Endothelial cell of umbilical vein (primary cell): ENCODE data around the gene DUSP10. TPM values are rescaled to one million over a fixed set of nuclear protein-coding genes. Genes with fewer than 3 reads are reported as not detected.

Experiments
- BruUV-seq: library from RNA; stranded (reverse); fragments of 400-500 nt; replicated peaks from 2 replicates; lab custom pipeline; 2021; lab: Mats Ljungman, UMichigan
- CTCF ChIA-PET: fragments of 300-600, 350-600 bp; sonication (Branson Sonifier 250); formaldehyde crosslinking; loops from one replicate; lab custom pipeline; 2021; ENCODE audit warnings: antibody characterized with exemption, inconsistent platforms; lab: Charles Lee
- POLR2A ChIA-PET: fragments of 300-600, 350-600 bp; sonication (Branson Sonifier 250); formaldehyde crosslinking; loops from one replicate; lab custom pipeline; 2021; ENCODE audit warnings: antibody characterized with exemption, inconsistent platforms; lab: Charles Lee
- DNase-seq: peaks from one replicate; pipeline ENCODE4 v3.0.0-alpha.2; 2011; ENCODE audit warnings: low read depth, low spot score
- FAIRE-seq: peaks from 2 replicates; lab custom pipeline; 2011; peaks lifted over from hg19 to GRCh38; lab: Jason Lieb, UNC
- H2AFZ ChIP-seq: 2 replicates; pipeline ENCODE4 v1.6.0; 2012; ENCODE audit warnings: low read depth, low read length, control low read depth, inconsistent platforms
- H3K27ac ChIP-seq: 2 replicates; pipeline ENCODE4 v1.5.1; 2011; ENCODE audit warnings: low read depth, mild to moderate bottlenecking, control low read depth, low read length, moderate library complexity; ENCODE audit not compliant: insufficient read depth
- H3K27me3 ChIP-seq, 2 experiments: 2 replicates each; pipeline versions ENCODE4 v1.6.0 to v1.6.1; 2011; ENCODE audit warnings: low read length in 2 of 2, mixed read lengths in 1 of 2; ENCODE audit not compliant: control insufficient read depth in 2 of 2, insufficient read depth in 2 of 2
- H3K36me3 ChIP-seq, 2 experiments: 2 replicates in 1 of 2; 3 replicates in 1 of 2; pipeline ENCODE4 v1.5.1; 2011; ENCODE audit warnings: low read length in 2 of 2, mild to moderate bottlenecking in 1 of 2, moderate library complexity in 1 of 2; ENCODE audit not compliant: control insufficient read depth in 2 of 2, insufficient read depth in 2 of 2; ENCODE audit errors: extremely low read depth in 1 of 2
- H3K4me1 ChIP-seq: 3 replicates; pipeline ENCODE4 v1.5.1; 2011; ENCODE audit warnings: mild to moderate bottlenecking, low read length; ENCODE audit not compliant: control insufficient read depth, insufficient read depth; ENCODE audit errors: extremely low read depth
- H3K4me2 ChIP-seq: 2 replicates; pipeline ENCODE4 v1.6.1; 2011; ENCODE audit warnings: low read length, control low read depth, mixed read lengths; ENCODE audit not compliant: insufficient read depth
- H3K4me3 ChIP-seq, 3 experiments: fragments of 200-600 bp in 1 of 3; sonication (generic), shearing (Covaris generic) in 1 of 3; replicated peaks in 1 of 3; 2 replicates each; pipeline ENCODE4 v1.5.1; 2011 to 2016; ENCODE audit warnings: control low read depth in 3 of 3, low read length in 3 of 3, mild to moderate bottlenecking in 2 of 3, inconsistent platforms in 1 of 3, low read depth in 1 of 3, moderate library complexity in 1 of 3; ENCODE audit not compliant: insufficient read depth in 1 of 3
- H3K79me2 ChIP-seq: 2 replicates; pipeline ENCODE4 v1.6.0; 2012; ENCODE audit warnings: low read length, inconsistent platforms; ENCODE audit not compliant: control insufficient read depth, insufficient read depth
- H3K9ac ChIP-seq: replicated peaks from 2 replicates; pipeline ENCODE3; 2011; ENCODE audit warnings: low read length, control low read depth; ENCODE audit not compliant: insufficient read depth; ENCODE audit errors: extremely low read depth
- H3K9me1 ChIP-seq: replicated peaks from 3 replicates; pipeline ENCODE4 v1.6.0; 2011; ENCODE audit warnings: mild to moderate bottlenecking, low read length; ENCODE audit not compliant: control insufficient read depth, insufficient read depth; ENCODE audit errors: extremely low read depth
- H3K9me3 ChIP-seq: replicated peaks from 2 replicates; pipeline ENCODE4 v1.5.1; 2012; ENCODE audit warnings: low read length, inconsistent platforms; ENCODE audit not compliant: control insufficient read depth, insufficient read depth
- H4K20me1 ChIP-seq: replicated peaks from 2 replicates; pipeline ENCODE3; 2011; ENCODE audit warnings: mild to moderate bottlenecking, low read length; ENCODE audit not compliant: control insufficient read depth, insufficient read depth; ENCODE audit errors: extremely low read depth
- FOS ChIP-seq: IDR thresholded peaks from 2 replicates; pipeline ENCODE4 v1.6.1; 2011; ENCODE audit warnings: mild to moderate bottlenecking, low read length, moderate library complexity, borderline replicate concordance; ENCODE audit not compliant: insufficient read depth
- GATA2 ChIP-seq: IDR thresholded peaks from 2 replicates; pipeline ENCODE4 v1.7.0; 2011; ENCODE audit warnings: low read depth, mild to moderate bottlenecking, moderate library complexity, mixed read lengths, low read length; ENCODE audit not compliant: insufficient read length, insufficient read depth
- JUN ChIP-seq: IDR thresholded peaks from 2 replicates; pipeline ENCODE4 v1.6.1; 2011; ENCODE audit warnings: borderline replicate concordance, low read depth; ENCODE audit not compliant: insufficient read length, insufficient read depth
- POLR2A ChIP-seq: IDR thresholded peaks from 2 replicates; pipeline ENCODE4 v1.6.1; 2012; ENCODE audit warnings: low read depth, mild to moderate bottlenecking, control low read depth, low read length
- dilution Hi-C: fragments of 300-500 bp; cut with MboI; formaldehyde crosslinking; loops from one replicate; pipeline ENCODE4 v1.15.0; 2019; ENCODE audit warnings: low sequenced_read_pairs; ENCODE audit not compliant: extremely low pct_ligation_motif_present
- intact Hi-C: fragments of 100-400 bp; cut with micrococcal nuclease; formaldehyde crosslinking; loops from one replicate; pipeline ENCODE4 v1.10.0; 2022
- polyA plus RNA-seq, 4 experiments: library from polyadenylated mRNA; depleted of rRNA in 3 of 4; stranded (reverse) in 3 of 4; unstranded in 1 of 4; fragments of >200 nt; gene quantifications; 2 replicates each; pipeline versions ENCODE4 v1.2.1 to v1.2.3, GENCODE V29; 2011 to 2012; ENCODE audit warnings: missing spikeins in 1 of 4
- total RNA-seq: library from RNA; stranded (reverse); gene quantifications from 2 replicates; pipeline ENCODE4 v1.2.3, GENCODE V29; 2021
- TF ChIP-seq, protein P1 (sequence below), 2 donors: IDR thresholded peaks; 1 replicate in 1 of 2; 2 replicates in 1 of 2; pipeline ENCODE4 v1.5.1; 2011; ENCODE audit warnings: low read length in 2 of 2, mild to moderate bottlenecking in 2 of 2, moderate library complexity in 2 of 2, control low read depth in 1 of 2, inconsistent platforms in 1 of 2, low read depth in 1 of 2; ENCODE audit not compliant: insufficient read depth in 1 of 2; ENCODE audit errors: extremely low read depth in 1 of 2

The DUSP10 gene
- total and polyA plus RNA-seq, 2 donors (not counting 3 experiments of a cell fraction or from before 2014, with no cell fraction given): 1.6 to 1.9 TPM

DNA sequence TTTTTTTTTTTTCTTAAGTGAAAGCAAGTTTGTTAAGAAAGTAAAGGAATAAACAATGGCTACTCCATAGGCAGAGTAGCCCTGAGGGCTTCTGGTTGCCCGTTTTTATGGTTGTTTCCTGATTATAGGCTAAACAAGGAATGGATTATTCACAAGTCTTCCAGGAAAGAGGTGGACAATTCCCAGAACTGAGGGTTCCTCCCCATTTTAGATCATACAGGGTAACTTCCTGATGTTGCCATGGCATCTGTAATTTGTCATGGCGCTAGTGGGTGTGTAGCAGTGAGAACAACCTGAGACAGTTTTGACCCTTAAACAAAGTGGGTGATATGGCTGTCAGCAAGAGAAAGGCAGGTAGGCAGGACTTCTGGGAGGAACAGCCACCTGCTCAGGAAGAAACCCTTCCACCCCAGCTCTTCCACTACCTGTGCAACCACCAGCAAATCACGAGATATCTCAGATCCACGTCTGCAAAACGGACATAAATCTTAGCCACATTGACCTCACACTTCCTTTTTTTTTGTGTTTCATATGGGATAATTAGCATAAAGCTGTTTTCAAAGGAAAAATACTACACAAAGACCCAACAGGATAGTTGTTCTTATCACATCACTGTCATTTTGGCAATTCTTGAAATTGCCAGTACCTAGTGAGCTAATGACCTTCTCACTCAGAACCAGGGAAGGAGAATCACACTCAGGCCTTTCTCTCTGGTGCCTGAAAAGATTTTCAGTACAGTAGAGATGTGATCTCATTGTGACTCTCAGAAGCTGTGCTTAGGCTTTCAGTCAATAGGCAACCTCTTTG is 34.8 kb upstream of the DUSP10 start:
- no peak for TF ChIP-seq FOS
- no peak for TF ChIP-seq POLR2A
- TF ChIP-seq JUN: no peak
- TF ChIP-seq GATA2: no peak
- CTCF ChIA-PET: no interaction called here
- no peak overlapping the region for H2AFZ ChIP-seq
- POLR2A ChIA-PET: no interaction called here
- H3K4me1 ChIP-seq: peaks cover 5% of the 10 kb centered on the region
- no peaks in the 10 kb centered on the region for H3K9me1 ChIP-seq
- no TSS peak for BruUV-seq
- H3K27ac ChIP-seq: no peak overlapping the region
- H3K27me3 ChIP-seq: no peaks in the 10 kb centered on the region
- no peaks in the 10 kb centered on the region for H4K20me1 ChIP-seq
- no peaks in the 10 kb centered on the region for H3K79me2 ChIP-seq
- DNase-seq (no peak), FAIRE-seq (no peak)
- no peaks in the 10 kb centered on the region for H3K36me3 ChIP-seq
- no peak overlapping the region for H3K4me3 ChIP-seq
- intact Hi-C loops (no loop called here), dilution Hi-C loops (no loop called here)
- H3K4me2 ChIP-seq: no peak overlapping the region
- no peak overlapping the region for H3K9ac ChIP-seq
- H3K9me3 ChIP-seq: no peaks in the 10 kb centered on the region

DNA sequence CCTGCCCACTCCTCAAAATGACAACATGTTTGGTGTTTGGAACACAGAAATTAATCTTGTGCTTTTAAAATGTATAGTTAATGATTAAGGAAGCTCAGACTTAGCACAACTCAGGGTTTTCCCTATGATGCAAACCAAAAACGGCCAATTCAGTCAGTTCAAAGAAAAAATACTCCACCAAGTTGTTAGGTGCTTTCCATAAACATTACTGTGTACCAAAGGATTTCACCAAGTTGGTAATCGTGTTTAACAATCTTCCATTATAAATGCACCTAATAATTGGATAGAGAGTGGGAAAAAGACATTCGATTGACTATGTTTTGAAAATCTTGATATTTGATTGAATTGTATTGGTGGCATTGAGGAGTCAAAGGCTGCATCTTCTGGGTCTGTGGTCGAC is 33.3 kb upstream of the DUSP10 start:
- DNase-seq (no peak), FAIRE-seq (no peak)
- Histone ChIP-seq H3K4me2 (no peak overlapping the region), H3K27me3 (no peaks in the 10 kb centered on the region), H3K79me2 (no peaks in the 10 kb centered on the region), H3K36me3 (no peaks in the 10 kb centered on the region), H2AFZ (no peak overlapping the region), H3K9me3 (no peaks in the 10 kb centered on the region), H3K4me3 (no peak overlapping the region), H4K20me1 (no peaks in the 10 kb centered on the region), H3K4me1 (peaks cover 5% of the 10 kb centered on the region), H3K27ac (no peak overlapping the region), H3K9ac (no peak overlapping the region), H3K9me1 (no peaks in the 10 kb centered on the region)
- dilution Hi-C loops (no loop called here), intact Hi-C loops (no loop called here)
- CTCF ChIA-PET: interaction anchor here (1.4 to 2.0 kb wide), 2 partner anchors 34 to 54 kb away, joined by 3 to 6 read pairs; no protein-coding TSS in a partner anchor
- no TSS peak for BruUV-seq
- POLR2A ChIA-PET: no interaction called here
- TF ChIP-seq, protein P1, sequence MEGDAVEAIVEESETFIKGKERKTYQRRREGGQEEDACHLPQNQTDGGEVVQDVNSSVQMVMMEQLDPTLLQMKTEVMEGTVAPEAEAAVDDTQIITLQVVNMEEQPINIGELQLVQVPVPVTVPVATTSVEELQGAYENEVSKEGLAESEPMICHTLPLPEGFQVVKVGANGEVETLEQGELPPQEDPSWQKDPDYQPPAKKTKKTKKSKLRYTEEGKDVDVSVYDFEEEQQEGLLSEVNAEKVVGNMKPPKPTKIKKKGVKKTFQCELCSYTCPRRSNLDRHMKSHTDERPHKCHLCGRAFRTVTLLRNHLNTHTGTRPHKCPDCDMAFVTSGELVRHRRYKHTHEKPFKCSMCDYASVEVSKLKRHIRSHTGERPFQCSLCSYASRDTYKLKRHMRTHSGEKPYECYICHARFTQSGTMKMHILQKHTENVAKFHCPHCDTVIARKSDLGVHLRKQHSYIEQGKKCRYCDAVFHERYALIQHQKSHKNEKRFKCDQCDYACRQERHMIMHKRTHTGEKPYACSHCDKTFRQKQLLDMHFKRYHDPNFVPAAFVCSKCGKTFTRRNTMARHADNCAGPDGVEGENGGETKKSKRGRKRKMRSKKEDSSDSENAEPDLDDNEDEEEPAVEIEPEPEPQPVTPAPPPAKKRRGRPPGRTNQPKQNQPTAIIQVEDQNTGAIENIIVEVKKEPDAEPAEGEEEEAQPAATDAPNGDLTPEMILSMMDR (IDR thresholded peaks at IDR 0.05; ENCODE audit: extremely low read depth in 1 of 2, insufficient read depth in 1 of 2, low read depth in 1 of 2, low read length in 2 of 2): no peak
